Astrocyte (in vitro differentiated cells and primary cell): Measurements from ENCODE around the gene FAM135A.

Experiments used
- EZH2 ChIP-seq: IDR thresholded peaks from 2 replicates; pipeline ENCODE4 v1.6.1; 2012; ENCODE audit warnings: mild to moderate bottlenecking, low read length, inconsistent platforms; ENCODE audit not compliant: insufficient read depth
- TF ChIP-seq, protein P1 (sequence below): IDR thresholded peaks from 2 replicates; pipeline ENCODE4 v1.5.1; 2011; ENCODE audit warnings: low read depth, mild to moderate bottlenecking, inconsistent platforms, low read length, moderate library complexity; ENCODE audit not compliant: insufficient read depth

GRCh38 chr6:70363741-70364493 lies 49.4 kb upstream of the FAM135A start:
- TF ChIP-seq, protein P1, sequence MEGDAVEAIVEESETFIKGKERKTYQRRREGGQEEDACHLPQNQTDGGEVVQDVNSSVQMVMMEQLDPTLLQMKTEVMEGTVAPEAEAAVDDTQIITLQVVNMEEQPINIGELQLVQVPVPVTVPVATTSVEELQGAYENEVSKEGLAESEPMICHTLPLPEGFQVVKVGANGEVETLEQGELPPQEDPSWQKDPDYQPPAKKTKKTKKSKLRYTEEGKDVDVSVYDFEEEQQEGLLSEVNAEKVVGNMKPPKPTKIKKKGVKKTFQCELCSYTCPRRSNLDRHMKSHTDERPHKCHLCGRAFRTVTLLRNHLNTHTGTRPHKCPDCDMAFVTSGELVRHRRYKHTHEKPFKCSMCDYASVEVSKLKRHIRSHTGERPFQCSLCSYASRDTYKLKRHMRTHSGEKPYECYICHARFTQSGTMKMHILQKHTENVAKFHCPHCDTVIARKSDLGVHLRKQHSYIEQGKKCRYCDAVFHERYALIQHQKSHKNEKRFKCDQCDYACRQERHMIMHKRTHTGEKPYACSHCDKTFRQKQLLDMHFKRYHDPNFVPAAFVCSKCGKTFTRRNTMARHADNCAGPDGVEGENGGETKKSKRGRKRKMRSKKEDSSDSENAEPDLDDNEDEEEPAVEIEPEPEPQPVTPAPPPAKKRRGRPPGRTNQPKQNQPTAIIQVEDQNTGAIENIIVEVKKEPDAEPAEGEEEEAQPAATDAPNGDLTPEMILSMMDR, result no peak
- TF ChIP-seq EZH2, result no peak
